GM18868 (cell line): Measurements from ENCODE around the gene TTC5.
"Not testable (repeated sequence)": the region's sequence is repeated elsewhere in the genome, so short reads cannot be mapped to it uniquely, and the experiment has no call there.

Experiments
- ATAC-seq: cut with Tn5 transposase; IDR thresholded peaks from one replicate; pipeline ENCODE4 v1.9.1; 2021; ENCODE audit warnings: mild to moderate bottlenecking, moderate library complexity; ENCODE audit not compliant: unreplicated experiment

Gene TTC5, protein sequence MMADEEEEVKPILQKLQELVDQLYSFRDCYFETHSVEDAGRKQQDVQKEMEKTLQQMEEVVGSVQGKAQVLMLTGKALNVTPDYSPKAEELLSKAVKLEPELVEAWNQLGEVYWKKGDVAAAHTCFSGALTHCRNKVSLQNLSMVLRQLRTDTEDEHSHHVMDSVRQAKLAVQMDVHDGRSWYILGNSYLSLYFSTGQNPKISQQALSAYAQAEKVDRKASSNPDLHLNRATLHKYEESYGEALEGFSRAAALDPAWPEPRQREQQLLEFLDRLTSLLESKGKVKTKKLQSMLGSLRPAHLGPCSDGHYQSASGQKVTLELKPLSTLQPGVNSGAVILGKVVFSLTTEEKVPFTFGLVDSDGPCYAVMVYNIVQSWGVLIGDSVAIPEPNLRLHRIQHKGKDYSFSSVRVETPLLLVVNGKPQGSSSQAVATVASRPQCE

DNA sequence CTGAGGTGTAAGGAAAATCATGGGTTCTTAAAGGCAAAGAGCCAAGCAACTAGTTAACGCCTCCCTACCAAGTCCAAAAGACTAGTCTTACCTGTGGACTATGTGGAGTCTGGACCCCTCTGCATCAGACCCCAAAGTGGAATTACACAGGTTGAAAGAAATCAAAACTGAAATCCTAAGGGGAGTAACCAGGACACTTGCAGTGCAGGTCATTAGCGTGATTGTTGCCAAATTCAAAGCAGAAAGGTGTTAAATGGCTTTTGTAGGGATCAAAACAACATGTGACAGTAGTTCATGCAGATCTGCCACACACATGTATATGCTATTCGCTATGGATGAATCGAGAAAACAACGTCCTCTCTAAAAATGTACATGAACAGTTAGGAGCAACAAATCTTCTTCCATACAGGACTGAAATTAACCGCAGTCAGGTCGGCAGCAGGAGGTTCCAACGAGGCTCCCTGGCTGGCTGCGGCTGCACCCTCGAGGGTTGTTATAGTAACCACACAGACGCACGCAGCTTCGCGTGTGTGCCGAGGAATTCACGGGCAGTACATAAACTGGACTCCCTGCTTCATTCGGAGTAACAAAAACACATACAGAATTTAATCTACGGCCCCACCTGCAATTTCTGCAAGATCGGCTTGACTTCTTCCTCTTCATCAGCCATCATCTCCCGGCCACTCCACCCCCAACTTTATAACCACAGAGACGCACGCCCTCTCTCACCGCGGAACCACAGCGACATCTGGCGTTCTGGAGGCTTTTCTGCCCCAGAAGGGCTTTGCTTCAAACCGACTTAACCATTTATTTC lies at the start of gene TTC5:
TSS of gene TTC5 (minus strand) at position 687 of the 814 bp plus-strand sequence. CDS start at position 673, 14 bp downstream.
- ATAC-seq: peak; percentile 96

DNA sequence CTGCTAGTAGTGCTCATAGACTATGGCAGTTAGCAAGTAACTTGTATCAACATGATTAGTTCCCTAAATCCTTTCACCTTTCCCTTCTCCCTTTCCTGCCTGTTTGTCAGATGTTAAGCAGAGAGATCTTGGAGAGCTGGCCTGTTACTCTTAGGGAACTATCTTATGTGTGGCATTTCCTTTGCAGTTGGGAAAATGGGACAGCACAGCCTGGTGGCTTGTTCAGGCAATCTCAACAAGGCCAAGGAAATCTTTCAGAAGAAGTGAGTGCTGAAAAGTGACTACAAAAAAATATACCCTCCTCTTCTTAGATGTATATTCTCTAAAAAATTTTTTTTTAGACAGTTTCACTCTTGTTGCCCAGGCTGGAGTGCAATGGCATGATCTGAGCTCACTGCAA lies 45.1 kb upstream of the TTC5 start:
- no peak for ATAC-seq

DNA sequence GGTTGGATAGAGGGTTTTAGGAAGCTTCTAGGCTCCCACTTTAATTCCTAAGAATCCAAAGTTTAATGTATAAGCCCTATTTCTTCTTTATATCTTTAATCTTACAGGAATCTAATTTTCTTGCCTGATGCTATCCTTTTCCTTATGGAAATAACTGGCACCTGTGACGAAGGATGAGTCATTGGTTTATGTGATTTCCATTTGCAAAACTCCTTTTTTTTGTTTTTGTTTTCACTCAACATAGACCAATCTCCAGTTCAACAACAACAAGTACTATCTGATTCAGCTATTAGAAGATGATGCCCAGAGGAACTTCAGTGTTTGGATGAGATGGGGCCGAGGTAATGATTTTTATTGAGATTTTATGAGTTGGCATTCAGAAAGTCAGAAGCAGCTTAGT lies 44.5 kb upstream of the TTC5 start:
- no peak for ATAC-seq

DNA sequence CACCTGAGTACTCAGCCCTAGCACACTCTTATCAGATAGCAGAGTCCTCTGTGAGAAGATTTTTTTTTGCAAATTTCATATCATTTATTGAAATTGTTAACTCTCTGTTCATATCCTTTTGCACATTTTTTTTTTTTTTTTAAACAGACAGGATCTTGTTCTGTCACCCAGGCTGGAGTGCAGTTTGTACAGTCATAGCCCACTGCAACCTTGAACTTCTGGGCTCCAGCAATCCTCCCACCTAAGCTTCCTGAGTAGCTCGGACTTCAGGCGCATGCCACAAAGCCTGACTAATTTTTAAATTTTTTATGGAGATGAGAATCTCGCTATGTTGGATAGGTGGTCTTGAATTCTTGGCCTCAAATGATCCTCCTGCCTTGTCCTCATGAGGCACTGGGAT lies 42.0 kb upstream of the TTC5 start:
- ATAC-seq: no peak

DNA sequence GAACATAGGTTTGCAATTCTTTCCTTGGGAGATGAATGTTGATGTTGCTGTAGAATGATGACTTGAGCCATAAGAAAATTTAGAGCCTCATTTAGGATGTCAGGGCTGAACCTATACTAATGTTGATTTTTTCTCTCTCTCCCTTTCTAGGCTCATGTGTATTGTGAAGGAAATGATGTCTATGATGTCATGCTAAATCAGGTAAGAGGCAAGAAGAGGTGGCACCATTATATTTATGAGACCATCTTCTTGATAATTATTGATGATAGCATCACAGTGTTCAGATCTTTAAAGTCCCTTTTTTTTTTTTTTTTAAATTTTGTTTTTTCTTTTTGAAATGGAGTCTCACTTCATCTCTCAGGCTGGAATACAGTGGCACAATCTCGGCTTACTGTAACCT lies 41.0 kb upstream of the TTC5 start:
- no peak for ATAC-seq

DNA sequence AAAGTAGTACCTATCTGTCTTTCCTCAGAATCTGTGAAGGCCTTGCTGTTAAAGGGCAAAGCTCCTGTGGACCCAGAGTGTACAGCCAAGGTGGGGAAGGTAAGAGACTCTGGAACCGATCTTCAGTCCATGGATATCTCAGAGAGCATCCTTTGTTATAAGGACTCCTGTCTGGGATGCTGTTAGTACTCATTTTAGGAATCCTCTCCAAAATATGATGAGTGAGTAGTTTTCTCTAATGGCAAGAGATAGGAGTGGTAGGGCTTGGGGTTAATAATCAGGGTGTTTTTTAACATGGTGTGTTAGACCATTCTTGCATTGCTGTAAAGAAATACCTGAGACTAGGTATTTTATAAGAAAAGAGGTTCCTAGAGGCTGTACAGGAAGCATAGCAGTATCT lies 39.6 kb upstream of the TTC5 start:
- no peak for ATAC-seq

DNA sequence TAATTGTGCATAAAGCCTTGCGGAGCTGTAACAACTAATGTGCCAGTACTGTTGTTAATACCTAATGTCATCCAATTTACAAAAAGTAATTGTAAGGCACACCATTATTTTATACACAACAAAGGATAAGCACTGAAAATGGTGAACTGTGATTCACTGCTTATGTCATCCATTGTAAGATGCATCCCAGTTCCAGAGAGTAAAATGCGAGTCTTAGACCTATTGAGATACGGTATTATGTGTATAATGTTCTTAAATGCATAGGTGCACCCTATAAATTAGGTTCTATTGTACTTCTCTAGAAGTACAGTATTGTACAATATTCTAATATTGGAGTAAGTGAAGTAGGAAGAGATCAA lies 38.1 kb upstream of the TTC5 start:
- no peak for ATAC-seq

DNA sequence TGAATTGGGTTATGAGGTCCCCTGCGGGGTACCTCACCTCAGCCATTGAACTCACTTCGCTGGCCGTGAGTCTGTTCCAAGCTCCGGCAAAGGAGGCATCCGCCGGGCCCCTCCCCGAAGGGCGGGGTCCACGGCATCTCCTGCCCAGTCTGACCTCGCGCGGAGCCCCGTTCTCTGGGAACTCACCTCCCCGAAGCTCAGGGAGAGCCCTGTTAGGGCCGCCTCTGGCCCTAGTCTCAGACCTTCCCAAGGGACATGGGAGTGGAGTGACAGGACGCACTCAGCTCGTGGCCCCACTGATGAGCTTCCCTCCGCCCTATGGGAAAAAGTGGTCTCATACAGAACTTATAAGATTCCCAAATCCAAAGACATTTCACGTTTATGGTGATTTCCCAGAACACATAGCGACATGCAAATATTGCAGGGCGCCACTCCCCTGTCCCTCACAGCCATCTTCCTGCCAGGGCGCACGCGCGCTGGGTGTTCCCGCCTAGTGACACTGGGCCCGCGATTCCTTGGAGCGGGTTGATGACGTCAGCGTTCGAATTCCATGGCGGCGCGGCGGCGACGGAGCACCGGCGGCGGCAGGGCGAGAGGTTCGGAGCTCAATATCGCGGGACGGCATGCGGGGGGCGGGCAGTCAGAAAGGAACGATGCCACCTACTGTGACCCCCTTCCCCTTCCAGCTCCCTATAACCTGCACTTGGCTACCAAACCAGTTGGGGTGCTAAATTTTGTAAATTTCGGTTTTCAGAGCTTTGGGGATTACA lies 37.5 kb upstream of the TTC5 start, which contains the start of gene PARP2:
TSS of gene PARP2 (plus strand) at position 544 of the 770 bp plus-strand sequence. CDS start at position 551, 7 bp downstream.
- peak; percentile 92 for ATAC-seq

DNA sequence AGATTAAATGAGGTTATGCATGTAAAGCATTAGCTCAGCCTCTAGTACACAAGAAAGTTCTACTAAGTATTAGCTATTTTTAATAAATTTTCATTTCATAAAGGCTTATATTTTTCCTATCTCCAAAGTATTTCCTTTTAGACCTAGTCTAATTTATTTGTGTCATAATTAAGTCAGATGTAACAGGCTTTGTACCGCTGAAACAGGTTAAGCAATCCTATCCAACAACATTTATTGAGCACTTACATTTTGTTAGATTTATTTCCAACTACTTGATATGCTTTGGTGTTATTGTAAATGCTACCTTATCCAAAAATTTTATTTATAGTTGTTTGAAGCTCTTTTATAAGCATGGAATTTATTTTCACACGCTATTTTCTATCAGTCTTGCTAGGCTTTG lies 35.9 kb upstream of the TTC5 start:
- ATAC-seq: no peak

DNA sequence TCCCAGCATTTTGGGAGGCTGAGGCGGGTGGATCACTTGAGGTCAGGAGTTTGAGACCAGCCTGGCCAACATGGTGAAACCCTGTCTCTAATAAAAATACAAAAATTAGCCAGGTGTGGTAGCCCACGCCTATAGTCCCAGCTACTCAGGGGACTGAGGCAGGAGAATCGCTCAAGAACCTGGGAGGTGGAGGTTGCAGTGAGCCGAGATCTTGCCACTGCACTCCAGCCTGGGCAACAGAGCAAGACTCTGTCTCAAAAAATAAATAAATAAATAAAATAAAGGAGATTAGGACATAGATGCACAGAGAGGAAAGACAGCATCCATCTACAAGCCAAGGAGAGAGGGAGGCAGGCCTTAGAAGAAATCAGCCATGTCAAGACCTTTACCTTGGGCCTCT lies 35.3 kb upstream of the TTC5 start:
- ATAC-seq: not testable (repeated sequence)

DNA sequence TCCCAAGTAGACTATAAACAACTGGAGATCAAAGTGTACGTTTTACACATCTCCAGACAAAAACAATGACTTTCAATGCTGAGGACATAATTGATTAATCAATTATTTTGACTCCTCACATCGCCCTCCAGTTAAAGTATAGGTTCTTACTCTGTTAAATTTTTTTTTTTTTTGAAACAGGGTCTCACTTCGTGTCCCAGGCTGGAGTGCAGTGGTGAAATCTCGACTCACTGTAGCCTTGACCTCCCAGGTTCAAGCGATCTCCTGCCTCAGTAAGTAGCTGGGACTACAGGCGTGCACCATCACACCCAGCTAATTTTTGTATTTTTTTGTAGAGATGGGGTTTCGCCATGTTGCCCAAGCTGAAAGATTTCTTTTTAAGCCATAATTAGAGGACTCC lies 28.3 kb upstream of the TTC5 start:
- no peak for ATAC-seq

DNA sequence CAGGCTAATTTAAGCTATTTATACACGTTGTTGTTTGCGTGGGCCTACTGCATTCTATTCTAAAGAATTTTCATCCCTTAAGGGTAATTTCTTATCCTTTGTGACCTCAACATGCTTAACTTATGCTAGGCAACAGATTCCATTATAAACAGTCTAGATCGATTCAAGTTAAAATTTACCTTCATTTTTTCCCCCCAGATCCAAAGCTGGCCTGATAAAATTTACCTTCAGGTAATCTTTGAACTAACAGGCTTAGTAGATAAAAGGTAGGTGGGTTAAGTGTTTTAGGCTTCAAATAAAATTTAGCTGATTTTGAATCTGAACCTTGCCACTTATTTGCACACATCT lies 27.7 kb upstream of the TTC5 start:
- peak; percentile 17 for ATAC-seq

DNA sequence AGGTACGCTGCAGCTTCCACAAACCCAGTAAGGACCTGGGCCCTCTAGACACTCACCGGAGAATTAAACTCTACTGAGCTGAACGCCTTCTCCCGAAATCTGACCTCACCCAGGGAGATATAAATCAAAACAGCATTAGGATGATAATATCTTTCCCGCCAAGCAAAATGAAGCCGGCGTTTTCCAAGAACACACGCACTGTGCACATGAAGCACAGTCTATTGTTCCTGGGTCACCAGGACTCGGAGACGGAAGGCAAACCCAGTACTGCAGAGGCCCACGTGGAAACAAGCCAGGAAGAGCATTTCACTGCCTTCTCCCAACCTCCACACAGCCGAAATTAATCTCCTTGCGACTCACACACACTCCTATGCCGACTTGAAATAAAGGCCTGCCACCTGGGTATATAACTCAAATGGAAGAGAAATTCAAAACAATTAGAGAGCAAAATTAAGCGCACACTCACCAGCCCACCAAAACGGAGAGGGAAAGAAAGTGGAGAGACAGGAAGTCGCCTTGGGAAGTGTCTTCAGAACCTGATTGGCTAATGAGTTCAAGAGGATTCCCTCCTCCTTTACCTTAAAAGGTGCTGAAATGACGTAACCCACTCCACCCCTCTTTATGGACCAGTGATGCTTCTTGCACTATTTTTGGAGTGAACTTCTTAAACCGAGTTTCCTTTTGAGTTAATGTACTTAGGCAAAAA lies 27.2 kb upstream of the TTC5 start, which contains the start of gene CCNB1IP1:
TSS of gene CCNB1IP1 (minus strand) at position 492 of the 706 bp plus-strand sequence. CDS start 16,756 bp downstream, outside the sequence.
- peak; percentile 98 for ATAC-seq

DNA sequence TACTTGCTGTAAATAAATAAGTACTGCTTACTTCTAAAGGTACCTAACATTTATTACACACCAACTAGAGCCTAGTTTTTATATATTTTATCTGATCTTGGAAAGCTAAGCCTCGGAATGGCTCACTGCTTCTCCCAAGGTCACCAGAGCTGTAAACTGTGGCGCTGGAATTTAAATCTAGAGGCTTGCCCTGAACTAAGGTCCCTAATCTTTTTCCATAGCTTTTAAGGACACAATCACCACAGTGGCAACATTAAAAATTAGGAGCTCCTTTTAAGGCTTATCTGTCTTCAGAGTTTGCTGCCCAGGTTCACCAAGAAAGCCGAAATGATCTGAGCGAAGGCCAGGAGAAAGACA lies 26.7 kb upstream of the TTC5 start:
- ATAC-seq: no peak

DNA sequence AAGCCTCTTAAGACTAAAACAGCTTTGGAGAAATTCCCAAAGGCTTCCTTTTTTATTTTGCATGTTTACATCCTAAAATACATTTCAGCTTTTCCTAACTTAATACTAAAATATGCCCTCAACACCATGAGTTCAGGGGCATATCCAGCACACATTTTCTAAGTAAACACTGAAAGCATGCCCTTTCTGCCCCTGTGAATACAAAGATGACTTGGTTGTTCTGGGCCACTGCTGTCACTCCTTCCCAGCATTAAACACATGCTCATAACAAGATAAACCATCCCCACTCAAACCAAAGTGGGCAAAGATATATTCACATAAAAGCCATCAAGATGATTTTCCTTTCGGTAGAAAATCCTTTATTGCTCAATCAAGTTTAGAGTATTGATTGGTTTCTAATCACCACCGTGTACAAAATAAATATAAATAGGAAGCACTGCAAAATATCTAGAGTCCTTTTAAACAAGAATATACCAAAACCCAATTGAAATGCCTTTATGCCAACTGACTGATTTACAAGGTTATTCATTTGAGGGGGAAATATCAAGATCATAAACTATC lies 25.4 kb upstream of the TTC5 start:
- no peak for ATAC-seq

DNA sequence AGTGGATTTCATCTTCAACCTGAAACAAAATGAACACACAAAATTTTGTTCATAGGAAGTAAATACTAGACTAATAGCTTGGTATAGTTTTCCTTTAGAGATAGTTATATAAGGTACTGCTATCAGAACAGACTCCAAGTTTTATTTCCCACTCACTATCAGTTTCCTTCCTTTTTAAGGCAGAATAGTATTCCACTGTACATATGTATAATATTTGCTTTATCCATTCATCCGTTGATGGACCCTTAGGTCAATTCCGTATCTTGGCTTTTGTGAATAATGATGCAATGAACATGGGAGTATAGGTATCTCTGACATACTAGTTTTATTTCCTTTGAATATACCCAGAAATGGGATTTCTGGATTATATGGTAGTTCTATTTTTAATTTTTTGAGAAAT lies 23.6 kb upstream of the TTC5 start:
- no peak for ATAC-seq

DNA sequence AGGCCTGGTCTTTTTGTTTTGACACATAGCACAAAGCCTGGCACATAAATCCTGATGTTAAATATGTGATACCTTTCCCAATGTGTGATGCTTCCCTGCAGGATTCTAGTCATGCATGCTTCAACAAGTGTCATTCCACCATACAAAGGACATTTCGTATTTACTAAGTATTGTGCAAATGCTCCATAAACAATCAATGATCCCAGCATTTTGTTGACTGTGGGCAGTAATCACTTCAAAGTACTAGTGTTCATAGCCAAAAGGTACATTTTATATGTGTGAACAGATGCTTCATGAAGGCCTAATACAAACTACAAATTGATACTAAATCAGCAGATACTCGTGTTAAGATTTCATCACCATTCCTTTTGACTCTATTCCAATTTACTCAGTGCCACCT lies 23.0 kb upstream of the TTC5 start:
- no peak for ATAC-seq

DNA sequence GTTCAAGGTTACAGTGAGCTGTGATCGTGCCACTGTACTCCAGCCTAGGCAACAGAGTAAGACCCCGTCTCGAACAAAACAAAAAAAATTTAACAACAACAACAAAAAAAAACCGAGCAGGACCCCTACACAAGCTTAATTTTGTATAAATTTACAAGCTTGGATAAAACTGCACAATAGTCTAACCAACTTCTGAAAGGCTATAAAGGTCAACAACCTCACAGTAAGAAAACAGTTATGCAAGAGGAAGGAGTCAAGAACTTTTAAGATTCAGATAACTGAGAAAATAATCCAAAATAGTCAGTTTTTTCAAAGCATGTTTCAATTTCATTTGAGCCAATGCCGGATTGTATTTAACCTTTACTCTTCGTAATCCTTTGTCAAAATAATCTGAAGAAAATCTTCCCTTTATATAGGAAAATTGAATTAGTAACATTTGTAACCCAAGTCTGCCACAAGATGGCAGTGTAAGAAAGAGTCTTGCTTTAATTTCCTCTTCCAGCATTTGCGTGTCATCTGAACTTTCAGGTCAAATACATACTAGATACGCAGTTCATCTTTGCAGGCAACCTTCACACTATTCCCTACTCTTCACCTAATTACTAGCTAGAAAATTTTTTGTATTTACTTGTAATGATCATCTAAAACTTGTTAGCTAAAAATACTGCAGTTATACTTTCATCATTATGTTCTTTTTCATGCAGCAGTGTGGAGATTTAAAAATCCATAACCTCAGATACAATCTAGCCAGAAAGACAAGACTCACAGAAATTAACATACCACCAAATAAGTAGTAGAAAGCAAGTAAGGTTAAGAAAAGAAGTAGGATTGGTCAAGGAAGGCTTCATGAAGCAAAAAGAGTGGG lies 21.5 kb upstream of the TTC5 start:
- ATAC-seq: peak; percentile 75

DNA sequence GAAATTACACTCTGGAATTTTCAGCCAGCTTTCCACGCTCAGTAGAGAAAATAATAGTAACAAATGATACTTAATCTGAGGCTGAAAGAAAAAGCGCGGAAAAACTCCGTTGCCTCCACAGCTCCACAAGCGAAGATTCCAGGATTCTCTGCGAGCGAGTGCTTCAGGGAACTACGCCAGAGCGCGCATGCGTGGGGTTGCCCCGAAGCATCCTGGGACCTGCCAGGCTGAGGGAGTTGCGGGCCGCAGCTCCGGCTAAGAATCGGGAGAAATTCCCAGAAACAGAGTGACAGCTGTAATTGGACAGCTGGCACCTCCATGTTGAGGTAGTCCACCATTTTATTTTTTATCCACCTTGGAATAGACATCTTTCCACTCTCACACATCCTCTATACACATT lies 12.0 kb upstream of the TTC5 start:
- no peak for ATAC-seq
